AG04449 (cell line): ENCODE data around the gene JMJD6.
A peak's percentile ranks its signal among the peaks of the same experiment; 100 is the strongest.

ENCODE experiments used
- CTCF ChIA-PET: fragments of 350-600 bp; formaldehyde crosslinking; extraction: SDS; loops from one replicate; lab custom pipeline; 2021; ENCODE audit warnings: antibody characterized with exemption; lab: Yijun Ruan, JAX
- POLR2A ChIA-PET: fragments of 400-600, 350-600 bp; formaldehyde crosslinking; extraction: SDS; loops from one replicate; lab custom pipeline; 2020; ENCODE audit warnings: antibody characterized with exemption, inconsistent platforms; lab: Yijun Ruan, JAX
- DNase-seq: peaks from one replicate; pipeline ENCODE4 v3.0.0-alpha.2; 2010; ENCODE audit warnings: low read depth, low spot score
- H3K4me3 ChIP-seq: 2 replicates; pipeline ENCODE4 v1.5.1; 2011; ENCODE audit warnings: low read depth, mild to moderate bottlenecking, control low read depth, low read length
- CTCF ChIP-seq: IDR thresholded peaks from one replicate; pipeline ENCODE4 v1.5.1; 2011; ENCODE audit warnings: mild to moderate bottlenecking, moderate library complexity, low read length, control low read depth, inconsistent platforms; ENCODE audit not compliant: insufficient read depth; ENCODE audit errors: missing control alignments

JMJD6 gene

GRCh38 chr17:76673729-76674128, 52.7 kb downstream of the JMJD6 start:
- H3K4me3 ChIP-seq, result no peak overlapping the region
- TF ChIP-seq CTCF, result no peak
- ChIA-PET CTCF (interaction anchor here (3.0 kb wide), 1 partner anchor 8 kb away, joined by 25 read pairs; no protein-coding TSS in a partner anchor), POLR2A (interaction anchor here (1.1 to 1.3 kb wide), 2 partner anchors 8 to 58 kb away, joined by 3 read pairs; no protein-coding TSS in a partner anchor)
- no peak for DNase-seq

DNA sequence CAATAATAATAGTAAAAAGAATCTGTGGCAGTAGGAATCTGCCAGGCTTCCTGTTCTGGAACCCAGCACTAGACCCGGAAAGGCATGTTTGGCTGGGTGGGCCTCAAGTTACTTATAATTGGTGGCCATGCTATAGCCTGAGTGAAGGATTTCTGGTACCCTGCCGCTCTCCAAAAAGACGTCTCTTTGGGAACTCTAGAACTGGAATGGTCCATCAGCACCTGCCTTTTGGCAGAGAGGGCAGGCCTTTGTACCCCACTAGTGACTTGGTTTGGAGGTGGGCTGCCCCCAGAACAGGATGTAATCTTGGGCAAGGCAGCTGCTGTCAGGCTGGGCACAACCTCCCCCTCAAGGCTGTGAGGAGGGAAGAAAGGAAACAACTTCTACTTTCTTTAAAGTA, 53.5 kb downstream of the JMJD6 start:
- no peak for TF ChIP-seq CTCF
- ChIA-PET POLR2A (interaction anchor here (1.3 kb wide), 1 partner anchor 9 kb away, joined by 3 read pairs; no protein-coding TSS in a partner anchor), CTCF (interaction anchor here (3.0 kb wide), 1 partner anchor 8 kb away, joined by 25 read pairs; no protein-coding TSS in a partner anchor)
- no peak overlapping the region; the same call in 1 of the 2 replicates for H3K4me3 ChIP-seq
- no peak for DNase-seq

GRCh38 chr17:76672270-76672851, 54.0 kb downstream of the JMJD6 start:
- CTCF ChIA-PET, result interaction anchor here (0.9 to 3.0 kb wide), 3 partner anchors 9 to 114 kb away, joined by 3 to 25 read pairs (median 3); no protein-coding TSS in a partner anchor
- DNase-seq, result no peak

GRCh38 chr17:76671912-76672262, 54.5 kb downstream of the JMJD6 start:
- TF ChIP-seq CTCF, result no peak
- DNase-seq, result no peak
- POLR2A ChIA-PET, result interaction anchor here (0.6 to 1.3 kb wide), 5 partner anchors 10 to 114 kb away, joined by 3 to 6 read pairs (median 3); no protein-coding TSS in a partner anchor
- H3K4me3 ChIP-seq, result peak overlapping the region; percentile 74
- CTCF ChIA-PET, result interaction anchor here (0.9 to 3.0 kb wide), 4 partner anchors 9 to 149 kb away, joined by 3 to 25 read pairs (median 6); no protein-coding TSS in a partner anchor

More at GRCh38 chr17:76672270-76672851, 54.0 kb downstream of the JMJD6 start:
- peak overlapping the region; percentile 74 for H3K4me3 ChIP-seq
- POLR2A ChIA-PET, result interaction anchor here (0.9 to 1.3 kb wide), 5 partner anchors 9 to 115 kb away, joined by 3 to 6 read pairs (median 3); no protein-coding TSS in a partner anchor
- TF ChIP-seq CTCF, result no peak

GRCh38 chr17:76671123-76671911, 55.1 kb downstream of the JMJD6 start:
- no peak for TF ChIP-seq CTCF
- ChIA-PET POLR2A (interaction anchor here (0.6 to 1.3 kb wide), 5 partner anchors 10 to 114 kb away, joined by 3 to 6 read pairs (median 3); no protein-coding TSS in a partner anchor), CTCF (interaction anchor here (0.5 to 3.0 kb wide), 5 partner anchors 10 to 148 kb away, joined by 3 to 25 read pairs (median 3); no protein-coding TSS in a partner anchor)
- peak; percentile 100 for DNase-seq
- H3K4me3 ChIP-seq, result peak overlapping the region; percentile 74

GRCh38 chr17:76670718-76671122, 55.7 kb downstream of the JMJD6 start:
- CTCF ChIA-PET, result interaction anchor here (0.5 to 3.0 kb wide), 4 partner anchors 11 to 148 kb away, joined by 3 to 25 read pairs (median 6); no protein-coding TSS in a partner anchor
- no peak overlapping the region for H3K4me3 ChIP-seq
- DNase-seq, result no peak

More at GRCh38 chr17:76670718-76671122, 55.7 kb downstream of the JMJD6 start:
- POLR2A ChIA-PET, result interaction anchor here (1.3 kb wide), 1 partner anchor 11 kb away, joined by 6 read pairs; no protein-coding TSS in a partner anchor
- no peak for TF ChIP-seq CTCF
